ENCODE measurements around the gene CRYBA2. TPM values are rescaled to one million over a fixed set of nuclear protein-coding genes. Genes with fewer than 3 reads are reported as not detected.

Gene CRYBA2
- total and polyA plus RNA-seq, 2 of the 8 experiments (the other 6 are each of a cell fraction or from before 2014, with no cell fraction given) = not detected

- TF ChIP-seq FOSL1 (IDR thresholded peaks at IDR 0.05; ENCODE audit: insufficient read depth, low read depth, low read length) (no peak), KDM5A (IDR thresholded peaks at IDR 0.05; ENCODE audit: low read length) (no peak), HDAC6 (IDR thresholded peaks at IDR 0.05; ENCODE audit: low read depth, low read length) (no peak), RBBP5 (IDR thresholded peaks at IDR 0.05; ENCODE audit: borderline replicate concordance, low read depth, low read length) (no peak), CEBPB (IDR thresholded peaks at IDR 0.05; ENCODE audit: low read depth, low read length) (no peak), NRF1 (IDR thresholded peaks at IDR 0.05; ENCODE audit: low read depth, low read length) (no peak)
Observed at GRCh38 chr2:219024059-219024458, 30.8 kb upstream of the CRYBA2 start (continued).
